WTC11 (cell line): ENCODE results near the gene GABRR2. TPM values are rescaled to one million over a fixed set of nuclear protein-coding genes. Genes with fewer than 3 reads are reported as not detected.

Source experiments
- ATAC-seq: fragments of 200-7000 bp; cut with Tn5 transposase; 2 replicates; pipeline ENCODE4 v1.10.0; 2021; ENCODE audit warnings: mild to moderate bottlenecking, moderate library complexity
- CTCF ChIA-PET: fragments of 300-600 bp; sonication (Branson Sonifier 250); formaldehyde crosslinking; loops from one replicate; lab custom pipeline; 2021; ENCODE audit warnings: antibody characterized with exemption; lab: Charles Lee
- POLR2A ChIA-PET: fragments of 350-600 bp; sonication (Branson Sonifier 250); formaldehyde crosslinking; loops from one replicate; lab custom pipeline; 2021; ENCODE audit warnings: antibody characterized with exemption; lab: Charles Lee
- DNase-seq: peaks from one replicate; pipeline ENCODE4 v3.0.0; 2021; ENCODE audit warnings: low spot score
- H3K27ac Mint-ChIP-seq: 2 replicates; pipeline ENCODE4 v1.8.0; 2021; ENCODE audit warnings: mixed read lengths
- H3K27me3 Mint-ChIP-seq: 2 replicates; pipeline ENCODE4 v1.8.0; 2021; ENCODE audit warnings: low read depth, mild to moderate bottlenecking, moderate library complexity, mixed read lengths
- H3K36me3 Mint-ChIP-seq: 2 replicates; pipeline ENCODE4 v1.8.0; 2021; ENCODE audit warnings: mixed read lengths
- H3K4me1 Mint-ChIP-seq: 2 replicates; pipeline ENCODE4 v1.8.0; 2022; ENCODE audit warnings: mixed read lengths
- H3K4me3 Mint-ChIP-seq: 2 replicates; pipeline ENCODE4 v1.8.0; 2021; ENCODE audit warnings: mild to moderate bottlenecking, moderate library complexity, mixed read lengths
- H3K9me3 Mint-ChIP-seq: 2 replicates; pipeline ENCODE4 v1.8.0; 2021; ENCODE audit warnings: mixed read lengths
- CREM ChIP-seq: sonication (generic); formaldehyde crosslinking; IDR thresholded peaks from 2 replicates; pipeline ENCODE4 v1.8.1; 2022; ENCODE audit warnings: mild to moderate bottlenecking, missing genetic modification reagents, moderate library complexity
- CTCF ChIP-seq: fragments of 200-600 bp; IDR thresholded peaks from 2 replicates; pipeline ENCODE4 v1.8.0; 2022; ENCODE audit warnings: antibody characterized with exemption
- IRF1 ChIP-seq: sonication (generic); formaldehyde crosslinking; IDR thresholded peaks from 2 replicates; pipeline ENCODE4 v1.8.0; 2023; ENCODE audit warnings: missing genetic modification reagents
- JUN ChIP-seq: sonication (generic); formaldehyde crosslinking; IDR thresholded peaks from 2 replicates; pipeline ENCODE4 v1.8.0; 2023; ENCODE audit warnings: mild to moderate bottlenecking, missing genetic modification reagents
- NFE2L1 ChIP-seq: sonication (generic); formaldehyde crosslinking; IDR thresholded peaks from 2 replicates; pipeline ENCODE4 v1.8.1; 2023; ENCODE audit warnings: missing genetic modification reagents
- NFYB ChIP-seq: sonication (generic); formaldehyde crosslinking; conservative IDR thresholded peaks from 2 replicates; pipeline ENCODE4 v1.8.0; 2022; ENCODE audit warnings: low read depth, missing genetic modification reagents
- PRDM15 ChIP-seq: sonication (generic); formaldehyde crosslinking; IDR thresholded peaks from 2 replicates; pipeline ENCODE4 v1.8.0; 2022; ENCODE audit warnings: missing genetic modification reagents
- PREB ChIP-seq: sonication (generic); formaldehyde crosslinking; IDR thresholded peaks from 2 replicates; pipeline ENCODE4 v1.8.1; 2022; ENCODE audit warnings: mild to moderate bottlenecking, missing genetic modification reagents, moderate library complexity, borderline replicate concordance
- RELA ChIP-seq: sonication (generic); formaldehyde crosslinking; IDR thresholded peaks from 2 replicates; pipeline ENCODE4 v1.8.1; 2022; ENCODE audit warnings: missing genetic modification reagents, mild to moderate bottlenecking, borderline replicate concordance
- SP1 ChIP-seq: sonication (generic); formaldehyde crosslinking; conservative IDR thresholded peaks from 2 replicates; pipeline ENCODE4 v1.8.1; 2022; ENCODE audit warnings: missing genetic modification reagents
- STAT6 ChIP-seq: sonication (generic); formaldehyde crosslinking; conservative IDR thresholded peaks from 2 replicates; pipeline ENCODE4 v1.8.1; 2023; ENCODE audit warnings: mild to moderate bottlenecking, low read depth, missing genetic modification reagents, moderate library complexity
- USF2 ChIP-seq: sonication (generic); formaldehyde crosslinking; IDR thresholded peaks from 2 replicates; pipeline ENCODE4 v1.8.1; 2023; ENCODE audit warnings: mild to moderate bottlenecking, missing genetic modification reagents, moderate library complexity
- ZNF281 ChIP-seq: sonication (generic); formaldehyde crosslinking; IDR thresholded peaks from 2 replicates; pipeline ENCODE4 v1.8.0; 2023; ENCODE audit warnings: mild to moderate bottlenecking, missing genetic modification reagents
- ZNF416 ChIP-seq: fragments of 250-450 bp; sonication (Bioruptor Pico); IDR thresholded peaks from 2 replicates; pipeline ENCODE4 v1.9.0; 2021; ENCODE audit warnings: mild to moderate bottlenecking, inconsistent platforms
- total RNA-seq: library from RNA; stranded (reverse); gene quantifications from 3 replicates; pipeline ENCODE4 v1.2.3, GENCODE V29; 2021

The GABRR2 gene
- total RNA-seq, 1 experiment from 2014 or later, result not detected

GRCh38 chr6:89268776-89269175 lies 46.3 kb downstream of the GABRR2 start (continued):
- TF ChIP-seq PRDM15, result no peak
- TF ChIP-seq CTCF, result no peak
- TF ChIP-seq IRF1 (CRISPR knock-in tag), result no peak
- TF ChIP-seq NFYB (CRISPR knock-in tag), result no peak
- no peak for TF ChIP-seq JUN (CRISPR knock-in tag)
- TF ChIP-seq NFE2L1 (CRISPR knock-in tag), result no peak
- no peak for TF ChIP-seq CREM
- TF ChIP-seq PREB (CRISPR knock-in tag), result no peak

GRCh38 chr6:89267918-89268317 lies 47.2 kb downstream of the GABRR2 start:
- CTCF ChIA-PET, result interaction anchor here (0.6 kb wide), 2 partner anchors 199 to 345 kb away, joined by 3 read pairs; no protein-coding TSS in a partner anchor
- no peaks in the 10 kb centered on the region; the same call in 1 of the 2 replicates for H3K27me3 Mint-ChIP-seq
- no peak overlapping the region for H3K4me3 Mint-ChIP-seq
- ATAC-seq (no peak), DNase-seq (no peak)
- H3K36me3 Mint-ChIP-seq, result no peaks in the 10 kb centered on the region
- POLR2A ChIA-PET, result interaction anchor here (0.7 kb wide), 1 partner anchor 285 kb away, joined by 12 read pairs; no protein-coding TSS in a partner anchor
- no peaks in the 10 kb centered on the region for H3K9me3 Mint-ChIP-seq
- TF ChIP-seq ZNF416 (CRISPR knock-in tag) (no peak), RELA (no peak), STAT6 (CRISPR knock-in tag) (no peak), IRF1 (CRISPR knock-in tag) (no peak), ZNF281 (CRISPR knock-in tag) (no peak), SP1 (CRISPR knock-in tag) (no peak), USF2 (CRISPR knock-in tag) (no peak)
- no peaks in the 10 kb centered on the region for H3K4me1 Mint-ChIP-seq
- H3K27ac Mint-ChIP-seq, result no peak overlapping the region
